IPS DF 19.7 (cell line): ENCODE results near the gene ATP4B.

Experiments used
- DNase-seq: peaks from one replicate; pipeline ENCODE4 v3.0.0-alpha.2; 2013; ENCODE audit warnings: low read depth, low spot score

The ATP4B gene

DNA sequence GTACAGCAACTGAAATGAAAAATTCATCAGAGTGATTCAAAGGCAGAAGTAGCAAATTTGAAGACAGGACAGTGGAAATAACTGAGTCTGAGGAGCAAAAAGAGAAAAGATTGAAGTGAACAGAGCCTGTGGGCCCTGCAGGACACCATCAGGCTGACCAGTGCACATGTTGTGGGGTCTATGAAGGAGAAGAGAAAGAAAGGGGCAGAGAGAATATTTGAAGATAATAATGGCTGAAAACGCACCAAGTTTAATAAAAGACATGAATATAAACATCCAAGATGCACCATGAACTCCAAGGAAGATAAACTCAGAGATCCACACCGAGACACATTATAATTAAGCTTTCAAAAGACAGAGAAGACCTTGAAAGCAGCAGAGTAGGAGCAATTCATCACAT, 15.4 kb downstream of the ATP4B start:
- DNase-seq: no peak

DNA sequence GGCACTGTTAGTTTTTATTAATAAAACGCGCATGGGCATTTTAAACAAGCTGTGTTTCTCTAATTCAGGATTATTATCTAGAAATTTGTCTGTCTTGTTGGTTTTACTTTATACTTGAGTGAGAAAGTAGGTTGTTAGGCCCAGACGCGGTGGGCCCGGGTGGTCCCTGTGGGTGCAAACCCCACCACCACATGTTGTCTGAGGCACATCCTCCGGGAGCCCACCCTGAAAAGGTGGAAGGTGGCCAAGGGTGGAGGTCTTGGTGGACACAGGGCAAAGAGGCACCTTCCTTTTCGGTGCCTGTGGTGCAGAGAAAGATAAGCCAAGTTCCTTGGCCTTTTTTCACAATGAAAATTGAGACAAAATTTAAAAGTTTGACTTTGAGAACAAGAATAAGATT, 16.6 kb downstream of the ATP4B start:
- DNase-seq: no peak

DNA sequence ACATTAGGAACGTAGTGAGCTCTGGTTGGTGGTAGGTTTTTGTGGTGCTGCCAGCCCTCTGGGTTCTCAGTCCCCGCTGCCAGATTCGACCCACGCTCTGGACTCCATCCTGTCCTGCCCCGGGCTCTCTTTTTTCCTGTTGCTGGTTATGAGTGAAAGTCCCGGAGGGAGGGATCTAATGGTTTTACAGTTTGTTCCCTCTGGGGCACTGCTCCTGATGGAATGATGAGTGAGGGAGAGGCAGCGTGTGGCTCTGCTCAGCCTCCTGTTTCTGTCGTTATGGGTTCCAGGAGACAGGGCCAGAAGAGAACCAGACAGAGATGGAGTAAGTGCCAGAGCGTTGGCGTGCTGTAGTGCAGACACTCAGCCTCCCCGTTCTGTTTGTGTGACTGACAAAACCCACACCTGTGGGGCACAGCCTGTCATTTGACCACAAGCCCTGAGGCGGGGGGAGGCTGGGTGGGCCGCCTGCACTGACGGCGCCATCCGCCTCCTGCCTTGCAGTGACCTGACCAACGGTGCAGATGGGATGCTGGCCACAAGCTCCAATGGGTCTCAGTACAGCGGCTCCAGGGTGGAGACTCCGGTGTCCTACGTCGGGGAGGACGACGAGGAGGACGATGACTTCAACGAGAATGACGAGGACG, 18.3 kb downstream of the ATP4B start:
- DNase-seq: no peak

DNA sequence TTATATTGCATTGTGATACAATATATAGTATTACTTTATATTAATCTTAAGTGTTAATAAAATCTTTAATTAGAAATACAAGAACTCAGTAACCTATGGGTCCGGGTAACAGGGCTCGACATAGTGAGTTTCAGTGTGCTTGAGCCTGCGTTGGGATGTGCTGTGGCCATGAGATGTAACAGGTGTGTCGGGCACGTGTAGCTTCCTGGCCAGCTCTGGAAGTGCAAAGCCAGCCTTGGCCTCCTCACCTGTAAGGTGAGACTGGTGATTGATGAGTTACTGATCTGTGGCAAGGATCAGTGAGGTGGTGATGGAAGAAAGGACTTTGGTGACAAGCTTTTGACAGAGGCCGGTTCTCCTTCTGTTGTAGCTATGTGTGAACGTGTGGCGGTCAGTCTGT, 19.2 kb downstream of the ATP4B start:
- no peak for DNase-seq

DNA sequence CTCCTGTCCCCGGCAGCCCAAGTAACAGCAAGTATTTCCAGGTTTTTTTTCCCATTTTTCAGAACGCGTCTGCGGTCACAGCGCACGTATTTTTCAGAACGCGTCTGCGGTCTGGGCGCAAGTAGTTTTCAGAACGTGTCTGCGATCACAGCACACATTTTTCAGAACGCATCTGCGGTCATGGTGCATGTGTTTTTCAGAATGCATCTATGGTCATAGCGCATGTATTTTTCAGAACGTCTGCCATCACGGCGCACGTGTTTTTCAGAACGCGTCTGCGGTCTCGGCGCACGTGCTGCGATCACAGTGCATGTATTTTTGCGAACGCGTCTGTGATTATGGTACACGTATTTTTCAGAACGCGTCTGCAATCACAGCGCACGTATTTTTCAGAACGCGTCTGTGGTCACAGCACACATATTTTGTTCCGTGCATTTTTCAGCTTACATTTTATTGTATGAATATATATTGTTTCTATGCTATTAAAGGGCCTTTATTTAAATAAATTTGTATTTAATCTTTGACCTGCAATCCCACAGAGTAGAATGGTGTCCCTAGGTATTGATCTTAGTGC, 19.7 kb downstream of the ATP4B start:
- no peak for DNase-seq

DNA sequence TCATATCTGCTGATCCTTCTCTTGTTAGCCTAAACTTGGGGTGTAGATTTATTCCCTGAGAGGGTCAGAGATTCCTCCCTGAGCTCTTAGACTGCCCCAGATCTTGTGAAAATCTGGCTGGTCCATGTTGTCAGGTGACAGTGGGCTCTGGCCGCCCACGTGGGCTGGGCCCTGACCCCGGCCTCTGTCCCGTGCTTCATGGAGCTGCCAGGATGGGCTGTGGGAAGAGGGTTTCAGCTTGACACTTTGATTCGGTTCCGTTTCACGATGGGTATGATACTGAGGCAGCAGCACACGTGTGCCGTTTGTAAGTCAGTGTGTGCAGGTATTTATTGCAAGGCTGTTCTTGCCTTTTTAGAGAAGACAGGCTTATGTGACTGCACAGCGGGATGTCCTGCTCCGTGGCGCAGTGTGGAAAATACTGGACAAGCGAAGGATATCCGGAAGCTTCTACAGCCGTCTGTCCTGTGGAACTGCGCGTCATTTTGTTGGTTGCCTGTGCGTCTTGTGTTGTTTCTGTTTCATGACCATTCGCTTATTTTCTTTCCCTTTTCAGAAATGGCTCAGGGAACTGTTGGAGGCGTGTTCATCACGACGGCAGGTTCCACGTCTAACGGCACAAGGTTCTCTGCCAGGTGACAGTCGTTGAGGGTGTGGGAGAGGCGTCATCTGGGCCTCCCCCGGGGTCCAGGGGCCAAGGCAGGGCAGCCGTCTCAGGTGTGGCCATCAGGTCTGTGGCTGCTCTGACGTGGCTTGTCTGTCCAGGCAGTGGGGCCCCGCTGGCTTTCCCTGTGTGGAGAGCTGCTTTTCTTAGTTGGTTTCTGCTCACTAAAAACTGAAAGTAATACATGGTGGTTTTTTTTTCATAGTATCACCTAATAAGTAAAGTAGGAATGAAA, 20.5 kb downstream of the ATP4B start:
- DNase-seq: no peak

DNA sequence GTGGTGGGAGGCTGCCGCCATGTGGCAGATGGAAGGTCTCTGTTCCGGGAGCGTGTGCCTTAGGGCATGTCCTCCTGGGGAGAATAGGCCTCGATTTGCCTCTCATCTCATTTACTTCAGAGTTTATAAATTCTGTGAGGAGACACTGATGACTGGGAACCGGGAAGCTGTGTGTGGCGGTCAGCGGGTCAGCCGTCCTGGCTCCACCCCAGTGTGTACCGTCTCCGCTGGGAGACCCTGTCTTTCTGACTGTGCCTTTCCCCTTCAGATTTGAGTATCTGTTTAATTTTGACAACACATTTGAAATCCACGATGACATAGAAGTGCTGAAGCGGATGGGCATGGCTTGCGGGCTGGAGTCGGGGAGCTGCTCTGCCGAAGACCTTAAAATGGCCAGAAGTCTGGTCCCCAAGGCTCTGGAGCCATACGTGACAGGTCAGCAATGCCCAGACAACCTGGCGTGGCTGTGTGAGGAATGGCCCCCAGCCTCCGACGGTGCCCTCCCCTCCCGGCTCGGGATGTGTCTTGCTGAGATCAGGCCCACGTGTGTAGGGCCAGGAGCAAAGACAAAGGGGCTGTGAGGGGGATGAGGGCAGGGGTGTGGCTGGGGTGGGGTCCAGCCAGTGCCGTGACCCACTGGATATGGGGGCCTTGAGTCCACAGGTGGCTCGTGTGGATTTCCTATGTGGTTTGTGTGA, 21.6 kb downstream of the ATP4B start:
- no peak for DNase-seq

DNA sequence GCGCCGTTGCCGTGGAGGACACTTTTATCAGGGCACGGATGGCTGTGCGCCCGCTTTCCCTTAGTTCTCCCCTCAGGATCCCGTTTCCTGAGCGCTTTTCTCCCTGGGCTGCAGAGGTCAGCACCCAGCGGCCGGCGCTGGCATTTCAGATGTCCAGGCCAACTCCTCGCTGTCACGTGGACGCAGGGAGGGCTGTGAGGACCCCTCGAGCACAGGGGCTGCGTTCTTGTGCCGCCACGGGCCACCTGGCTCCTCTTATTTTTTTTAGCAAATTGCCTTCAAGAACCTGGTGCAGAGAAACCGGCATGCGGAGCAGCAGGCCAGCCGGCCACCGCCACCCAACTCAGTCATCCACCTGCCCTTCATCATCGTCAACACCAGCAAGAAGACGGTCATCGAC, 22.3 kb downstream of the ATP4B start:
- no peak for DNase-seq

DNA sequence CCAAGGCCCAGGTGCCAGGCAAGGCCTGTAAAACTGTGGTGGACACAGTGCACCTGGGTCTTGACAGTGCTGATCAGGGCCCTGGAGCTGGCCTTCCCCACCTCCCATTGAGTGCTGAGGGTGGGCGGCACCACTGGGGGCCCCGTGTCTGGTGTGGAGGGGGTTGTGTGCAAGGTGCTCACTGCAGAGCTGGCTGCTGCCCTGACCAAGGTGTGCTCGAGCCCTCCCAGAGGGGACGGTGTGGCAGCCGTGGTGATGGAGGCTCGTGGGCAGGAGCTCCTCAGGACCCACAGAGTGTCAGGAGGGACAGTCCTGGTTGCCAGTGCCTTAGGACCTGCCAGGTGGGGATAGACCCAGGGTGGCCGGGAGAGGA, 23.0 kb downstream of the ATP4B start:
- no peak for DNase-seq

DNA sequence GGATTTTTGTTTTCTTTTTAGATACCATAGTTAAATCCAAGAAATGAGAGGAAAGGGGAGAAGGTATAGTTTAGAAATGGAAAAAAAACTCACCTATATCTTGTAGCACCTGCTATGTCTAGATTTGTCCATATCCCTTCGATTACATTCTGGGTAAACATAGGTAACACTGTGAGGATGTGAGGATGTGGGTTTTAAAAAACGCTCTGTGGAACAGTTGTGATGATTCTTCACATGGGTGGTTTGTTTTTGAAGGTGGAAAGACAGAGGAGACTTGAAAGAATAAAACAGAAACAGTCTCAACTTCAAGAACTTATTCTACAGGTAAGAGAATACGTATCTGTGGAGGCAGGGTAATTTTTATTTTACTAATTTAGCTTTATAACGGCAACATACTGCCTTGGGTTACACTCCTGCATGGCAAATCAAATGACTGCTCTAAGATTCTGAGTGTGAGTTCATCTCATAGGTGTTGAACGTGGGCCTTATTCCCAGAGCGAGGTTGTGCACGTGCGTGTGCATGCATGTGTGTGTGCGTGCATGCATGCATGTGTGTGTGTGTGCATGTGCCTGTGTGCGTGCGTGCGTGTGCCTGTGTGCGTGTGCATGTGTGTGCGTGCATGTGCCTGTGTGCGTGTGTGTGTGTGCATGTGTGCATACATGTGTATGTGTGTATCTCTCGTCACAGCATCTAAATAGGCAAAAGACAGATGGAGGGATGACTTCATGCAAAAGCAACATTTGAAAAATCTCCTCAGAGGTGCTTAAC, 23.5 kb downstream of the ATP4B start:
- DNase-seq: no peak

DNA sequence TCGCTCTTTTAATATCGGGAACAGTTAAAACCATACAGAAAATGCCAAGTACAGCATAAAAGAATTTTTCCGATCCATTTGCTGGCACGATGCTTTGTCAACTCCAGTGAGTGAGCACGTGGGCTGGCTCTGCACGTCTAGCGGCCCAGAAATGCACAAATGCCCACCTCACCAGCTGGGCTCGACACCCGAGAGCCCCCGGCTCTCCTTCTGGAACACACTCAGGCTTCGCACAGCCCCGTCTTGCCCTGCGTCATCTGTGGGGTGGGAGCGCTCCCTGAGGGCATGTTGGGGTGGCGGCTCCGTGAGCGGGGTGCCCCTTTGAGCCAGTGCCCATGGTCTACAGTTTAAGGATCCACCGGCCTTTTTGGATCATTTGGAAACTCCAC, 24.5 kb downstream of the ATP4B start:
- DNase-seq: no peak

DNA sequence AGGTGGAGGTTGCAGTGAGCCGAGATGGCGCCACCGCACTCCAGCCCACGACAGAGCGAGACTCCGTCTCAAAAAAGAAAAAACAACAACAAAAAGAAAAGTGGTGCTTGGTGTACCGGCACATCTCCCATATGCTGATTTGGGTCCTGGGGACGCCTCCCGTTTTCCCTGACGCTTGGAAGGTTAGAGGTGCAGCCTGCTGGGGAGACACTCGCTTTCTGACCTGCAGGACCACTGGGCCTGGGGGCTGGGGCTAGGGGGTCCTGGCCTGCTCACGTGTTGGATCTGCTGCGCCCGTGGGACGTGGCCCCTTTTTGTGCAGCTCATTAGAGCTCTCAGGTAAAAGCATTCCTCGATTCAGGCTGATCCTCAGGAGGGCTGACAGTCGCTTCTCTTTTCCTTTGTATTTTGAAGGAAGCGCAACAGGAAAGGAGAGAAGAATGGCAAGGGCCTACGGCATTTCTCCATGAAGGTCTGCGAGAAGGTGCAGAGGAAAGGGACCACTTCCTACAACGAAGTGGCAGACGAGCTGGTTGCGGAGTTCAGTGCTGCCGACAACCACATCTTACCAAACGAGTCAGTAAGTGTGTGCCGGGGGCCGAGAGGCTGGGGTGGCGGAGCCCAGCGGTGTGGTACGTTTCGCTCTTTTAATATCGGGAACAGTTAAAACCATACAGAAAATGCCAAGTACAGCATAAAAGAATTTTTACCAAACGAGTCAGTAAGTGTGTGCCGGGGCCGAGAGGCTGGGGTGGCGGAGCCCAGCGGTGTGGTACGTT, 25.1 kb downstream of the ATP4B start:
- no peak for DNase-seq

DNA sequence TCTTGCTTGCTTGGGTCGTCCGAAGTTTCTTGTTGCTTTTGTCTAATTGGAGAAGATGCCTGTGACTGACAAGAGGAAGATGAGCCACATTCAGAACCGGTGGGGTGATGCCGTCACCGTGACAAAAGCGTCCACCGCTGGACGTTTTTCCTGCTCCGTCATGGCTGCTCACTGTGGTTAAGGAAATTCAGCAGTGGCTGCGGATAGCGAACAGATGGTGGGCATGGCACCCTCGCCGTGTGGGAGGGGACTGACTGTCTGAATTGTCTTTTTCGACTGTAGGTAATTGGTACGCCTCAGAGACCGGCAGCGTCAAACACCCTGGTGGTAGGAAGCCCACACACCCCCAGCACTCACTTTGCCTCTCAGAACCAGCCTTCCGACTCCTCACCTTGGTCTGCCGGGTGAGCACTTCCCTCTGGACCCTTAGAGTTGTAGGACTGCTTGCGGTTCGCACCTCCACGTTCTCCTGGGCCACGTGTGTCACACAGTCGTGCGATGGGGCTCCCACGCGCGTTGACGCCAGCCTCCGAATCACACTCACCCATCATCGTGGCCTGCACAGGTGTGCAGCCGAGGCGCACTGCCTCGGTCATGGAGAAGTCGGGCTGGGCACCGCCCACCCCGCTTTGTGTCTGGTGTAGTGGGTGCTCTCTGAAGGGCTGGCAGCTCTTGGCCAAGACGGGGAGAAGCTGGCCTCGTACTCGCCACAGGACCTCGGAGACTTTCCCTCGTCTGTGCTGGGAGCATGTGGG, 26.5 kb downstream of the ATP4B start:
- no peak for DNase-seq

DNA sequence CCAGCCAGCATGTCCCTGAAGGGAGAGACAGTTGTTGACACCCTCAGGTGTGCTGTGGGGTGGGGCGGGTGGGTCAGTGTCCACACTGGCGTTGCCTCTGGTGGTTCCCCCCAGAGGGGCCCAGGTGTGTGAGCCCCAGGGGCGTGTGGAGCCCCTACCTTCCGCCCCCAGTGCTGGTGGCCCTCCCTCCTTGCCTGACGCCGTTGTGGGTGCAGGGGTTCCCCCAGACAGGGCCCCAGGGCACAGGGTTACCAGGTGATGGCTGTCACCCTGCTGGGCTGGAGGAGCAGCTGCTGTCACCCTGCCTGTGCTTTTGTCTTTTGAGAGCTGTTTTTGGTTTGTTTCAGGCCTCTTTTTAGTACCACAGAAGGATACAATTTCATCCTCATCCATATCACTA, 27.2 kb downstream of the ATP4B start:
- DNase-seq: no peak

DNA sequence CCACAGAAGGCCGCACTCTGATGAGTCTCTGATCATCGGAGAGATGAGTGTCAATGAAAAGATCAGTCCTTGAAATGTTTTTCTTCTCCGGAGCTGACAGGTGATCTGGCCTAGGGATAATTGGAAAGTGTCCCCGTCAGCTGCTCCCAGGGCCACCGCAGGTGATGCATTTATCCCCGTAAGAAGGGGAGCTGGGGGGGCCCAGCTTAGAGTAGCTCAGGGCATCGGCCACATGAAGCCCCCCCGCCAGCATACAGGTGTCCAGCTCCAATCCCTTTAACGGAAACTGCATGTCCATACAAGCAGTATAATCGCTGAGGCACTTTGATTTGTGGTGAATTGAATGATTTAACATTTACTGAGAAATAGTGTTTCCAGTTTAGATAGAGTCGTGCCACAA, 27.7 kb downstream of the ATP4B start:
- no peak for DNase-seq

DNA sequence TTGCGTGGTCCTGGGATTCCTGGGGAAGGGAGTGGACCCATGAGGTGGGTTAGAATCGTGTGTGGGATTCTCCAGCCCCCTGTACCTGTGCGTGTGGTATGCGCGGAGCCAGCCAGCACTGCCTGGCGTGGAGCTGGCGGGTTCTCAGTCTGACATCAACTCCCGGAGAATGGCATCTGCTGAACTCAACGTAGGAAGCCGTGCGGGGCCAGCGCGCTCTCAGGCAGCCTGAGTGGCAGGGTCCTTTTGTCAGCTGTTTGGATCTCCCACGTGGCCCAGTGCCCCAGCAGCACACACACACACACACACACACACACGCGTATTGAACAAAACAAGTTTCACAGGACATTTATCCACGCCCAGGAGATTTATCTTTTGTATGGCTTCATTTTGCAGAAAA, 28.1 kb downstream of the ATP4B start:
- no peak for DNase-seq

DNA sequence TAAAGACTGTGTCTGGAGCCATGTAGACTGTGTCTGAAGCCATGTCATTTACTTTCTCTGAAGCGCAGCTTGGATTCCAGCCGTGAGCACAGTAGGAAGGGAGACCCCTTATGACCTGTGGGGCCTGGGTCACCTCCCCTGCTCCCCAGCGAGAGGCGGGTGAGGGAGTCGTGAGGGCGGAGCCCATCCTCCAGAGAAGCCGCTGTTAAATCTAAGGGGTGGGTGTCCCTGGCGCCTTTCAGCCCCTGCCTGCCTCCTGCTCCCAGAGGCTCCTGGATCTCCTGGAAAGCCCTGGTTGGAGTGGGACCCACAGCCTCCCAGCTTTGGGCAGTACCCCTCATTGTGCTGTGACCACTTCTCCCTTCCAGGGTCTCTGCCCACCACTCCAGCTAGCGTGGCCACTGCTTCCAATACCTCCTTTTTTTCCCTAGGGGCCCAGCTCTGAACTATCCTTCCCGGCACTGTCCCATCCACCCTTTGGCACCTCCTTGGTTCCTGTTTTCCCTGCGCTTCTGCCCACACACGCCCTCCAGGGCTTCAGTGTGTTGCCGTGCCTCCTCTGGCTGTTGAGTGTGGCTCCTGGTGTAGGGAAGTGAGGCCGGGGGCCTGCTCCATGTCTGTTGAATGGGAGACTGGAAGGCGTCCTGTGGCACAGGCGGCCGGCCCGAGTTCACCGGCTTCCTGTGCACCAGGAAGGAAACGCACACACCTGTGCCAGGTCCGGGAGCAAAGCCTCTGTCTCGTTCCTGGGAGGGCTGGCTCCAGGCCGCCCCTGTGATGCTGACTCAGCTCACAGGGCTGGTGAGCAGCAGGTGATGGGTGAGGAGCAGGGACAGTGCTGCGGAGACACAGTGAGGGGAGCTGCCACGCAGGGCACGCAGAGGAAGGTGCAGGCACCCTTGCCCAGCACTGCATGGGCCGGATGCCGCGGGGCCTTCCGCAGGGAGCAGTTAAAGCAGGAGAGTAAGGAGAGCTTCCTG, 29.4 kb downstream of the ATP4B start:
- no peak for DNase-seq

DNA sequence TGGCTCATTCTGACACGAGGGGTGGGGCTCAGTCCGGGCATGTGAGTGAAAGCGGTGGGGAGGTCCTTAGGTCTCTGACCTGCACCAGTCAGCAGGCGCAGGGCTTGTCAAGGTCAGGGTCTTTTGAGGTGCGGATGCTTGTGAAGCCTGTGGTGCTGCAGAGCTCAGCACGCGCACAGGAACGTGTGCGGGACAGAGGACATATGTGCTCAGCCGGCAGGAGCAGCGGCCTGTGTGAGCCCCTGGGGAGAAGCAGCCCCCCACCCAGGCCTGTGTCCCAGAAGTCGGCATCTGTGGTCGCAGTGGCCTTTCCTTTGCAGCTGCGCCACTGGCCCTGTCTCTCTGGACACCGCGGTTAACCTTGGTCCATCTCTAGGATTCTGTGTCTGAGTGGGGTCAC, 30.9 kb downstream of the ATP4B start:
- DNase-seq: no peak
